Stimulated activated CD8-positive, alpha-beta memory T cell treated with anti-CD3 and anti-CD28 coated beads, Interleukin-15, amount 100 ng/mL, for 24 hours (primary cell): ENCODE measurements around the gene THEMIS2.

Experiments
- DNase-seq: peaks from one replicate; pipeline ENCODE4 v3.0.0-alpha.2; 2020; ENCODE audit warnings: low read depth

THEMIS2 gene

DNA sequence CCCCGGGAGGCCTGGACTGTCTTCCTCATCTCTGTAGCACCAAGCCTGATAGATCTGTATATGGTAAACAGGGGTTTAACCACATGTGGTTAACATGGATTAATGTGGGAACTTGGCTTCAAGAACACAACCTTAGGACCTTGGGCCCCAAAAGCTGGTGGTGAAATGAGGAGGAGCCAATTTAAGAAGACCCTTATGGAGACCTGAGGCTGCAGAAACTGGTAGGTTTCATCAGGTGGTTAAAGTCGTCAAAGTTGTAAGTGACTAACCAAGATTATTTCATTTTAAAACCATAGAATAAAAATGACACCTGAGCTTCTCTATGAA, 14.0 kb downstream of the THEMIS2 start:
- DNase-seq: no peak

- DNase-seq: no peak
These were observed 14.4 kb downstream of the THEMIS2 start for GRCh38 chr1:27886744-27887143.

DNA sequence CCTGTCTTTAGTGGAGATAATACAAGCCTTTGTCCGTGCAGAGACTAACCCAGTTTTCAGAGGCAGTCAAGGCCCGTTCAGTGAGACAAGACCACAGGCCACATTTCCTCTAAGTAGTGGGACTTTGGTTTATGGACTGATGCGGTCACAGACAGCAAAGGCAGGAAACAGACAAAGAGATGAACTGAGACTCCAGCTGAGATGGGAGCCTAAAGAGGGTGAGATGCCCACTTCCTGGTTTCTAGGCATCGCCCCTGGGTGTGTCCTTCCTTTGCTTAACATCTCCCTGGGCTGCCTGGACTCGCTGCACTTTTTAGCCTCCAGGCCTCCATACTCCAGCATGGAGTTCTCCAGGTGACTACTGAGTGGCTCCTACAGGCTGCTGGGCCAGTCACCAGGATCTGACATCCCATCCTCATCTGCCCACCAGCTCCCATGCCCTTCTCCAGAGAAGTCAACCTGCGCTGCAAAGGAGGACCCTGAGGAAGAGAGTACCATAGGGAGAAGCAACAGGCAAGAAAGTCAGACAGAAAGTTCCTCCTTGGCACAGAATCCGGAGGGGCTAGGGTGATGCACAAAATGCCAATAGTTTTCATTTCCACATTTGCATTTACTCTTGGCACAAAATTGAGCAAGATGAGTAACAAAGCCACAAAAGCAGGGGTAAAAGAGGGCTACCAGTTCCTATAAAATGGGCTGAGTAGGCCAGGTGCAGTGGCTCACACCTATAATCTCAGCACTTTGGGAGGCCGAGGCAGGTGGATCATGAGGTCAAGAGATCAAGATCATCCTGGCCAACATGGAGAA, 15.1 kb downstream of the THEMIS2 start:
- no peak for DNase-seq

GRCh38 chr1:27889506-27889905, 17.2 kb downstream of the THEMIS2 start:
- DNase-seq: no peak

DNA sequence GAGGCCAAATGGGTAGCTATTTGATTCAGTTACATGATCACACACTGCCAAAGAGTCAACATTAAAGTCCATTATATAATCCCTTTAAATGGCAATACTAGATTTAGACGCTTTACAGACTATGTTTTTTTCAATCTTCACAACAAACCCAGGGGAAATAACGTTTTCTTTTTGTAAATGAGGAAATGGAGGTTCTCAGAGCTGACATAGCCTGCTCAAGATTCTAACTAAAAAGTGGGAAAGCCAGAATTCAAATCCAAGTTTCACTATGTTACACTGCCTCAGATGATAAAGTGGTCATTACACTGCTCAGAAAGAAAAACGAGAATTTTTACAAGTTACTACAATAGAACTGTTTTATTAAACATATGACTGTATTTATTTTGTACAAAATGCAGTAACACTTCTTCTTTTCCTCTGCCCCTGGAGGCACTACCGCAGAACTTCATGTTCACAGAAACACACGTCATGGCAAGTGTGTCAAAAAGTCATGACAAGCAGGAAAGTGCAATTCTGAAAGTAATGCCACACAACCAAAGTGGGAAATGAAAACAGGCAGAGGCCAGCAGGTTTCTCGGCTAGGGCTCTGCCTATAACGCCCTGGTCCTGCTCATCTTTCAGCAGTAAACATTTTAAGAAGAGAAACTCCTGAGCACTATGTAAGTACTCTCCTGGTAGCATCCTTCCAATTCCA, 19.0 kb downstream of the THEMIS2 start:
- DNase-seq: no peak

GRCh38 chr1:27894521-27894920, 22.2 kb downstream of the THEMIS2 start:
- DNase-seq: no peak

DNA sequence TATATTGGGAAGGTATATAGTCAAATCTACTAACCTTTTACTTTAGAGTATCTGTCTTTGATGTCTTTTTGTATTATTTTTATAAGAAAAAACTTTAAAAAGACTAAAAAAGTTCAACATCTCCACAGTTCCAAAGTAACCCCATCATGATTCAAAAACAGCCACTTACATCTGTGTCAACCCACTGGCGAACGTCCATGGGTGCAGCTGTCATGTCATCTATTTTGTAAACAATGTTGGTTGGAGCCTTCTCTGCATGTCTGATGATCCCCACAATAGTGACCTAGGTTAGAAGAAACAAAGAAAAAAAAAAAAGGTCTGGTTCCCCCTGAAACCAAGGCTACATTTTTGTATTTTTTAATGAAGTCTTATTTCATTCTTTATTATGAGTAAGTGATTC, 34.4 kb downstream of the THEMIS2 start:
- DNase-seq: no peak

DNA sequence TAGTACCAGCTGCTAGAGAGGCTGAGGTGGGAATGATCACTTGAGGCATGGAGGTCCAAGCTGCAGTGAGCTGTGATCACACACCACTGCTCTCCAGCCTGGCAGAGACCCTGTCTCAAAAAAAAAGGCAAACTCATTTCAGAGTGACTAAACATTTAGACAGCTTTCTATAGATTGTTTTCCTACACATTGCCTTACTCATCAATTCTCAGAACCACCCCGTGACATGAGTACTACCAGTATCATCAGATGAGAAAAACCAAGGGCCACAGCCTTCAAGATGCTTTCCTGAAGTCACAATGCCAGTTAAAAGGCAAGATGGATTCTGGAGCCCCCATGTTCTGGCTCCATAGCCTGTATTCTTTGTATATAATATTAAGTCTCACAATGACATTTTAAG, 40.1 kb downstream of the THEMIS2 start:
- DNase-seq: no peak

DNA sequence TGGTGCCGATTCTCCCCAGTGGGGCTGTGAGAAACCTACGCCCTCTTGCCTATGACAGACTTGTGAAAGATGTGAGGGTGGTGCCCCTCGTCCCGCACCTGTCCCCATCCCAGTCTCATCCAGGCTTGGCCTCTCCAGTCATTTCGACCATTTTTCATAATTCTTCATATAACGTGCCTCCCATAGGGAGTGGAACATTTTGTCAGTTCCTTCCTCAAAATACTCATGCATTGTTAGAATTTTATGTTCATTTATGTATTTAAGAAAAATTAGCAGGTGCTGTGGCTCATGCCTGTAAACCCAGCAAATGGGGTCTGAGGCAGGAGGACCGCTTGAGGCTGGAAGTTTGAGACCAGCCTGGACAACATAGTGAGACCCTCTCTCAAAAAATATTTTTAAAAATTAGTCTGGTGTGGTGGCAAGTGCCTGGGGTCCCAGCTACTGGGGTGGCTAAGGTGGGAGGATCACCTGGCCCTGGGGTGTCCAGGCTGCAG, 42.8 kb downstream of the THEMIS2 start:
- DNase-seq: no peak

DNA sequence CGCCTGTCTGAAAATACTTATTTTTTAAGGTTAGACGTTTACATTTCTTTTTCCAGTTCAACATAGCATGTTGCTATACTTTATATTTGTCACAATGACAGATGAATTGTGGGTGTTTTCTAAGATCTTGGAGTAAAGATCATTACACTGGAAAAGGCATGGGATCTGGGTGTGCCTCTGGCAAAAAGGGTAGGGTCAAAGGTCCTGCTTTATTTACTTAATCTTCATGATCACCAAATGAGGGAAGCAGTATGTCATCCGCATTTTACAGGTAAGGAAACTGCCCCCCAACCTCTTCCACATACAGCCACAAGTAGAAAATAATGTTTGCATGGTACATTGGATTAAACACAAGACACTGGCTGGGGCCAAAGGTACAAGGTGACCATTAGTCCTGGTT, 49.9 kb downstream of the THEMIS2 start:
- DNase-seq: no peak

DNA sequence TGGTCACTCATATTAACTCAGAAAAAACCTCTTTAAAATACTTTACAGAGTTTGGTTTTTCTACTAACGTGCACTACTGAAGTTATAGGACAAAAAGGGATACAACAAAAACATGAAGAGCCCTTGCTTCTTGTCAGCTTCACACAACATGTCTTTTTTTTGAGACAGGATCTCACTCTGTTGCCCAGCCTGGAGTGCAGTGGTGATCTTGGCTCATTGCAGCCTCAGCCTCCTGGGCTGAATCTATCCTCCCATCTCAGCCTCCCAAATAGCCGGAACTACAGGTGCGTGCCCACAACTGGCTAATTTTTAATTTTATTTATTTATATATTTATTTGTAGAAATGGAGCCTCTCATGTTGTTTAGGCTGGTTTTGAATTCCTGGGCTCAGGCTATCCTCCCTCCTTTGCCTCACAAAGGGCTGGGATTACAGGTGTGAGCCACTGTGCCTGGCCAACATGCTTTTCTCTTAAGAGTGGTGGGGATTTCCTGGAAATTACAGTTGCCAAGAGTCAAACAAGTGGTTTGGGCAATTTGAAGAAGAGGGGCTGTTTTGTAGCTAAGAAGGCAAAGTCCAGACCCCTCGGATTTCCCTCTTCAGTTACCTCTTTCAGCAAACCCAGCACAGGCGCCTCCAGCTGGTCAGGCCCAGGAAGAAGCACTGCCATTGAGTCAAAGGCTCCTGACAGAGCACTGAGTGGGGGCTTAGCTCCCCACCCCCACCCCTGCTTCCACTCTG, 56.0 kb downstream of the THEMIS2 start:
- no peak for DNase-seq

GRCh38 chr1:27931184-27931583, 58.8 kb downstream of the THEMIS2 start:
- no peak for DNase-seq

DNA sequence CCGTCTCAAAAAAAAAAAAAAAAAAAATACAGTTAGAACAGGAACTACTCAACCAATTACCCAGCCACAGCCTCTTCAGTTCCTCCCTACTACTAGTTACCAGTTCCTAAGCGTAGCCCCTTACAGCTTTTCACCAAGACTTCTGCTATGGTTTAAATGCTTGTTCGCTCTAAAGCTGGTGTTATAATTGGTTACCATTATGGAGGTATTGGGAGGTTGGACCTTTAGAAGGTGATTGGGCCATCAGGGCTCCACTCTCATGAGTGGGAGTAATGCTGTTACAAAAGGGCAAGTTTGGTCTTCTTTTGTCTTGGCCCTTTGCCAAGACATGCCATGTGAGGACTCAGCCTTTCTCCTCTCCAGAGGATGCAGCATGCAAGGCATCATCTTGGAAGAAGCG, 59.4 kb downstream of the THEMIS2 start:
- DNase-seq: no peak

- DNase-seq: no peak
These were observed 62.6 kb downstream of the THEMIS2 start, which contains the start of gene SMPDL3B for GRCh38 chr1:27934818-27935549. Gene SMPDL3B (plus strand): TSS chr1:27935000. CDS start chr1:27935184, 184 bp downstream.

GRCh38 chr1:27935721-27936120, 63.4 kb downstream of the THEMIS2 start:
- no peak for DNase-seq
